ENCODE data around the gene CR2.

DNA sequence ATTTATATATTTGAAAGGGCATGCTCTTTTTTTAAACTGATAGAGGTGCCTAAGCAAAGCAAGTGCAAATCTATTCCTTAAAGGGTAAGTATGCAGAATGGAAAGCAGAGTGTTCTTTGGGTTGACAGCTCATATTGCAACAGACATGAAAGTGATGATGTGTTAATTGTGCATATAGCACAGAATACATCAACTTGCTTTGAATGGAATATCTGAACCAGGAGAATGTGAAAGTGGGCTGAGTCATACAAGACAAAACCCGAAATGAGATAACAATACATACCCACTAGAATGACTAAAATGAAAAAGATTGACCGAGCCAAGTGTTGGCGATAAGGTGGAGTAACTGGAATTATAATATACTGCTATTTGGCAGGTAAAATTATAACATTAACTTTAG is 46.2 kb downstream of the CR2 start:
- TF ChIP-seq, protein P1, sequence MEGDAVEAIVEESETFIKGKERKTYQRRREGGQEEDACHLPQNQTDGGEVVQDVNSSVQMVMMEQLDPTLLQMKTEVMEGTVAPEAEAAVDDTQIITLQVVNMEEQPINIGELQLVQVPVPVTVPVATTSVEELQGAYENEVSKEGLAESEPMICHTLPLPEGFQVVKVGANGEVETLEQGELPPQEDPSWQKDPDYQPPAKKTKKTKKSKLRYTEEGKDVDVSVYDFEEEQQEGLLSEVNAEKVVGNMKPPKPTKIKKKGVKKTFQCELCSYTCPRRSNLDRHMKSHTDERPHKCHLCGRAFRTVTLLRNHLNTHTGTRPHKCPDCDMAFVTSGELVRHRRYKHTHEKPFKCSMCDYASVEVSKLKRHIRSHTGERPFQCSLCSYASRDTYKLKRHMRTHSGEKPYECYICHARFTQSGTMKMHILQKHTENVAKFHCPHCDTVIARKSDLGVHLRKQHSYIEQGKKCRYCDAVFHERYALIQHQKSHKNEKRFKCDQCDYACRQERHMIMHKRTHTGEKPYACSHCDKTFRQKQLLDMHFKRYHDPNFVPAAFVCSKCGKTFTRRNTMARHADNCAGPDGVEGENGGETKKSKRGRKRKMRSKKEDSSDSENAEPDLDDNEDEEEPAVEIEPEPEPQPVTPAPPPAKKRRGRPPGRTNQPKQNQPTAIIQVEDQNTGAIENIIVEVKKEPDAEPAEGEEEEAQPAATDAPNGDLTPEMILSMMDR (IDR thresholded peaks at IDR 0.05), result no peak
- TF ChIP-seq NFIC (IDR thresholded peaks at IDR 0.05; ENCODE audit: borderline replicate concordance) (no peak), GATA2 (CRISPR knock-in tag; IDR thresholded peaks at IDR 0.05) (no peak), RAD21 (IDR thresholded peaks at IDR 0.05; ENCODE audit: low read length) (no peak), RCOR1 (IDR thresholded peaks at IDR 0.05; ENCODE audit: low read length) (no peak), GABPA (IDR thresholded peaks at IDR 0.05; ENCODE audit: low read depth) (no peak), RFX5 (IDR thresholded peaks at IDR 0.05; ENCODE audit: low read length) (no peak), EP300 (IDR thresholded peaks at IDR 0.05; ENCODE audit: borderline replicate concordance in 1 of 2, low read depth in 1 of 2, low read length in 1 of 2) (no peak), POLR2AphosphoS5 (IDR thresholded peaks at IDR 0.05; ENCODE audit: low read depth, low read length) (no peak), SIN3A (IDR thresholded peaks at IDR 0.05; ENCODE audit: borderline replicate concordance, low read depth, low read length) (no peak), TEAD4 (IDR thresholded peaks at IDR 0.05; ENCODE audit: borderline replicate concordance, insufficient read depth) (no peak)
- TF ChIP-seq, protein P2, sequence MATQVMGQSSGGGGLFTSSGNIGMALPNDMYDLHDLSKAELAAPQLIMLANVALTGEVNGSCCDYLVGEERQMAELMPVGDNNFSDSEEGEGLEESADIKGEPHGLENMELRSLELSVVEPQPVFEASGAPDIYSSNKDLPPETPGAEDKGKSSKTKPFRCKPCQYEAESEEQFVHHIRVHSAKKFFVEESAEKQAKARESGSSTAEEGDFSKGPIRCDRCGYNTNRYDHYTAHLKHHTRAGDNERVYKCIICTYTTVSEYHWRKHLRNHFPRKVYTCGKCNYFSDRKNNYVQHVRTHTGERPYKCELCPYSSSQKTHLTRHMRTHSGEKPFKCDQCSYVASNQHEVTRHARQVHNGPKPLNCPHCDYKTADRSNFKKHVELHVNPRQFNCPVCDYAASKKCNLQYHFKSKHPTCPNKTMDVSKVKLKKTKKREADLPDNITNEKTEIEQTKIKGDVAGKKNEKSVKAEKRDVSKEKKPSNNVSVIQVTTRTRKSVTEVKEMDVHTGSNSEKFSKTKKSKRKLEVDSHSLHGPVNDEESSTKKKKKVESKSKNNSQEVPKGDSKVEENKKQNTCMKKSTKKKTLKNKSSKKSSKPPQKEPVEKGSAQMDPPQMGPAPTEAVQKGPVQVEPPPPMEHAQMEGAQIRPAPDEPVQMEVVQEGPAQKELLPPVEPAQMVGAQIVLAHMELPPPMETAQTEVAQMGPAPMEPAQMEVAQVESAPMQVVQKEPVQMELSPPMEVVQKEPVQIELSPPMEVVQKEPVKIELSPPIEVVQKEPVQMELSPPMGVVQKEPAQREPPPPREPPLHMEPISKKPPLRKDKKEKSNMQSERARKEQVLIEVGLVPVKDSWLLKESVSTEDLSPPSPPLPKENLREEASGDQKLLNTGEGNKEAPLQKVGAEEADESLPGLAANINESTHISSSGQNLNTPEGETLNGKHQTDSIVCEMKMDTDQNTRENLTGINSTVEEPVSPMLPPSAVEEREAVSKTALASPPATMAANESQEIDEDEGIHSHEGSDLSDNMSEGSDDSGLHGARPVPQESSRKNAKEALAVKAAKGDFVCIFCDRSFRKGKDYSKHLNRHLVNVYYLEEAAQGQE (IDR thresholded peaks at IDR 0.05; ENCODE audit: low read depth, low read length), result no peak
- TF ChIP-seq, protein P3, sequence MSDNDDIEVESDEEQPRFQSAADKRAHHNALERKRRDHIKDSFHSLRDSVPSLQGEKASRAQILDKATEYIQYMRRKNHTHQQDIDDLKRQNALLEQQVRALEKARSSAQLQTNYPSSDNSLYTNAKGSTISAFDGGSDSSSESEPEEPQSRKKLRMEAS (IDR thresholded peaks at IDR 0.05; ENCODE audit: low read depth), result no peak
- TF ChIP-seq, protein P4, sequence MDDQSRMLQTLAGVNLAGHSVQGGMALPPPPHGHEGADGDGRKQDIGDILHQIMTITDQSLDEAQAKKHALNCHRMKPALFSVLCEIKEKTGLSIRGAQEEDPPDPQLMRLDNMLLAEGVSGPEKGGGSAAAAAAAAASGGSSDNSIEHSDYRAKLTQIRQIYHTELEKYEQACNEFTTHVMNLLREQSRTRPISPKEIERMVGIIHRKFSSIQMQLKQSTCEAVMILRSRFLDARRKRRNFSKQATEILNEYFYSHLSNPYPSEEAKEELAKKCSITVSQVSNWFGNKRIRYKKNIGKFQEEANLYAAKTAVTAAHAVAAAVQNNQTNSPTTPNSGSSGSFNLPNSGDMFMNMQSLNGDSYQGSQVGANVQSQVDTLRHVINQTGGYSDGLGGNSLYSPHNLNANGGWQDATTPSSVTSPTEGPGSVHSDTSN (IDR thresholded peaks at IDR 0.05), result no peak

Measured in SK-N-SH (cell line).